GM12891 (cell line): ENCODE results near the gene CACNB1.

ENCODE experiments used
- PAX5 ChIP-seq: IDR thresholded peaks from 2 replicates; pipeline ENCODE4 v1.6.1; 2011; ENCODE audit warnings: low read length, moderate library complexity, mild to moderate bottlenecking; ENCODE audit not compliant: insufficient read depth, severe bottlenecking
- POLR2A ChIP-seq: IDR thresholded peaks from 2 replicates; pipeline ENCODE4 v1.6.1; 2011; ENCODE audit warnings: low read depth, low read length, control low read depth
- POLR2AphosphoS5 ChIP-seq: IDR thresholded peaks from 2 replicates; pipeline ENCODE4 v1.6.1; 2011; ENCODE audit warnings: low read depth, low read length, control low read depth
- SPI1 ChIP-seq: IDR thresholded peaks from 2 replicates; pipeline ENCODE4 v1.6.1; 2011; ENCODE audit warnings: low read depth, low read length, control low read depth
- TAF1 ChIP-seq: IDR thresholded peaks from 2 replicates; pipeline ENCODE4 v1.6.1; 2011; ENCODE audit warnings: low read depth, low read length, control low read depth

GRCh38 chr17:39240631-39241030 lies 43.2 kb upstream of the CACNB1 start:
- TF ChIP-seq POLR2A (no peak), PAX5 (no peak), SPI1 (no peak), TAF1 (no peak), POLR2AphosphoS5 (no peak)
